GOT3 (cell line): ENCODE data around the gene CTDSPL2.
A peak's percentile ranks its signal among the peaks of the same experiment; 100 is the strongest.
"Not testable (repeated sequence)": the region's sequence is repeated elsewhere in the genome, so short reads cannot be mapped to it uniquely, and the experiment has no call there.

Experiments
- DNase-seq: peaks from one replicate; lab custom pipeline; 2025; ENCODE audit warnings: mixed read lengths; lab: John Stamatoyannopoulos, UW

CTDSPL2 gene

DNA sequence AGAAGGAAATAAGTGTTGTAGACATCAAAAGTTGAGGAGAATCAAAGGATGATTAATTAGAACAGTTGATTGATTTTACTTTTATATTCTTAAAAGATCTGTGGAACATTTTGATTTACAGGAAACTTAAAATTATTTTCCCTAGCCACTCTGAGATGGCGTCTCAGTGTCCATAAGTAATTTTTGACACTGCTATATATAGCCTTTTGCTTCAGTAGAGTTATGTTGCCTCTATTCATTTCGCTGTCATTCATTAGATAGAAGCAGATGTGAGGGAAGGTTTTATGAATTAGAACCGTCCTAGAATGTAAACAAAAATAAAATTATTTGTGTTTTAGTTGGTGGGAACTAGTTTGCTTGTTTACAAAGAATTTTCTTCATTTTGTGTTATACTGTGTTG lies 58.5 kb downstream of the CTDSPL2 start:
- no peak for DNase-seq

DNA sequence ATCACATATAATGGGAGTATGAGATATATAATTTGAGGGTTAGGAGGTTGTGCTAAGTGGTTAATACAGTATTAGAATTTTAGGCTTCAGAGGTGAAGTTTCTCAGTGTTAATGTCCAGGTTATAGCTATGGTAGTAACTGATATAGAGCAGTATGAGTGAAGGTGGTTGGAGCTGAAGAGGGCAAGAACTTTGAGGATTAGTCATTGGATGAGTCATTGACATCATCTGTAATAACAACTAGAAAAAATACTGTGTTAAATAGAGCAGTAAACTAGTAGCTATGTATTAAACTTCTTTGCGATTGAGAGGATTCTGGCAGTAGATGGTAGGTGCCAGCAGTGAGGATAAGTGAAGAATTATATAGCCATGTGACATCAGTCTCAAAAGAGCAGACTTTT lies 62.0 kb downstream of the CTDSPL2 start:
- no peak for DNase-seq

DNA sequence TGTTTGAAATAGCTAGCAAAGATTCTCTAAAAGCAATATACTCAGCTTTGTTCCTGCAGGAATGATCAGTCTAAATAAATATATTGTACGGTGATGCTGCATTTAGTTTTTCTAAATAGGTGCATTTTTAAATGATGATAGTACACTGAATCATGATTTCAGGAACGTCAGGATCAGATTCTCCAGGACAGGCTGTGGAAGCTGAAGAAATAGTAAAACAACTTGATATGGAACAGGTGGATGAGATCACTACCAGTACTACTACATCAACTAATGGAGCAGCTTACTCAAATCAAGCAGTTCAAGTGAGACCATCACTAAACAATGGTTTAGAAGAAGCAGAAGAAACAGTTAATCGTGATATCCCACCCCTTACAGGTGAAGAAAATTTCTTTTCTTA lies 63.2 kb downstream of the CTDSPL2 start:
- no peak for DNase-seq

DNA sequence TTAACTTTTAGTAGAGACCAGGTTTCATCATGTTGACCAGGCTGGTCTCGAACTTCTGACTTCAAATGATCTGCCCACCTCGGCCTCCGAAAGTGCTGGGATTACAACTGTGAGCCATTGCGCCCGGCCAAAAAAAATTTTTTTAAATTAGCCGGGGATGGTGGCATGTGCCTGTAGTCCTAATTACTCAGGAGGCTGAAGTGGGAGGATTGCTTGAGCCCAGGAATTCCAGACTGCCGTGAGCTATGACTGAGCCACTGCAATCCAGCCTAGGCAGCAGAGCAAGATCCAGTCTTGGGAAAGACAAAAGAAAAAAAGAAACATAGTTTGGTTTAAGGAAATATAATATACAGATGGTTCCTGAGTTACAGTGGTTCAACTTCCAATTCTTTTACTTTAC lies 64.6 kb downstream of the CTDSPL2 start:
- no peak for DNase-seq

DNA sequence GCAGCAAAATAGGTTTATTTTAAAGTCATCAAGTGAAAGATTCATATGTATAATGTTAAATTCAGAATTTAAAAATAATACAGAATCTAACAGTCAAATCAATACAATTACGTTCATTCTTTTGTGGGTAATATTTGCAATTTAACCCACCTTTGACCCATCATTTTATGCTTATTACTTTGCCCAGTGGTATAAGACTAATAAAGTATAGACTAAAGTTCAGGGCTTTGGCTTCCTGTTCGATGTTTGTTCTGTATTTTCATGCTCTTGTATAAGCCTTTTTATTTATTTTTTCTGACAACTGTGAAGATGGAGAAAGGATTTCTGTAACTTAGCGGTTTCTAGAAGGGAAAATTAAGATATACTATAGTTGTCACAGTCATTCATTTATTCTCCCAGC lies 65.2 kb downstream of the CTDSPL2 start:
- DNase-seq = no peak

DNA sequence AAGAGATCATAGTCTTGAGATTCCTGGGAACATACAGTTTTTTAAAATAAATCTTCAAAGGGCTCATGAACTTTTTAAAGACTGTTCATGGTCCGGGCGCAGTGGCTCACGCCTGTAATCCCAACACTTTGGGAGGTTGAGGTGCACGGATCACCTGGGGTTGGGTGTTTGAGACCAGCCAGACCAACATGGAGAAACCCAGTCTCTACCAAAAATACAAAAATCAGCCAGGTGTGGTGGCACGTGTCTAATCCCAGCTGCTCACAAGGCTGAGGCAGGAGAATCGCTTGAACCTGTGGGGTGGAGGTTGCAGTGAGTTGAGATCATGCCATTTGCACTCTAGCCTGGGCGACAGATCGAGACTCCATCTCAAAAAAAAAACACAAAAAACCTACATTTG lies 68.1 kb downstream of the CTDSPL2 start:
- no peak for DNase-seq

DNA sequence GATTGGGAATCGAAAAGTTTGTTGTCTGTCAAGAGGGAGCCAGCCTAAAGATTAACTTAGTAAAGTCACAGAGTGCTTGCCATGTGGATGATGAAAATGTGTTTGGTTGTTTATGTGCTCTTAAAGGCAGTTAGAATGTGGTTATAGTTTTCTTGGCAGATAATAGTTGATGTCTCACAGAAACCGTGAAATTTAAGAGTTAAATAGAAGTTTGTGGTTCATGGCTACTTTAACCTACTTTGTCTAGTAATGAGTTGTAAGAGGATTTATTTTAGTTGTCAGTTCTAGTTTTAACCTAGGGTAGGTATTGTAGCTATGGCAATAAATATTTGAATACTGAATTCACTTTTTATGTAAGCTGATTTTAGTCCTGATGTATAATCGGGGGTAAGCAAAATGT lies 73.1 kb downstream of the CTDSPL2 start:
- DNase-seq = no peak

DNA sequence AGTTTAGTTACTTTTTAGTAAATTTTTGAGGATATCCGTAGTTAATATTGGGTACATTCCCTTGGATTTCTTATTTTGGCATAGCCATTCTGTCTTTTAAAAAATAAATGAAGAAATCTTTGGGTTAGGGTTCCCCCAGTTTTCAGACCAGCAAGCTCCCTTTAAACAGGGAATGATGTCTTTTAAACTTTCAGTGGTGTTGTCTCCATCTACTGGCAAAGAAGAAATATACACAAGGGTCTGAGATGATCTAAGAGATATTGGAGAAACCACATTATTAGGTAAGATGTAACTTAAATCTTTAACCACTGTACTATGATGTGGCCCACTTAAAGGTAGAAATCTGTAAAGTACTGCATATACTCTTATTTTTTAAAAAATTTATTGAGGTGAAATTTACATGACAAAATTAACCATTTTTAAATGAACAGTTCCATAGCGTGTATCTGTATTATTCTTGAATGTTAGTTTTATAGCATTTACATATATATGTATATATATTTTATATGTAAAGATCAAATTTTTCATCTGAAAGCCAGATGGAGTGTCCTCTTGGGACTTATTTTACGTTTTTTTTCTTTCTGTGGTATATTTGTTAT lies 74.4 kb downstream of the CTDSPL2 start:
- DNase-seq = no peak

DNA sequence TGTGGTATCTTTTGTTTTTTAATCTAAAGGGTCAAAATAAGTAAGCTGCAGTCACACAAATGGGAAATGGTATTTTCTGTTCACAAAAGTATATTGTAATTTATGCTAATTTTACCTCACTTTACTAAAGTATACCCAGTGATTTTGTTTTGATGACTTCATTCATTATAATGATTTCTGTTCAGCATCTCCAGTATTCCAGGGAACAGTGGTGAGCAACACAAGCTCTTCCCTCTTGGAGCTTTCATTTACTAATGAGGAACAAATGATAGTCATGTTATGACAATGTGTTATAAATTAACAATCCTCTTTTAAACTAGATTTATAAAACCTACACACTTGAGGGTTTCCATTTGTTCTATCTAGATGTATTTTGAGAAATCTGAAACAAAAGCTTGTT lies 89.0 kb downstream of the CTDSPL2 start:
- DNase-seq = no peak

DNA sequence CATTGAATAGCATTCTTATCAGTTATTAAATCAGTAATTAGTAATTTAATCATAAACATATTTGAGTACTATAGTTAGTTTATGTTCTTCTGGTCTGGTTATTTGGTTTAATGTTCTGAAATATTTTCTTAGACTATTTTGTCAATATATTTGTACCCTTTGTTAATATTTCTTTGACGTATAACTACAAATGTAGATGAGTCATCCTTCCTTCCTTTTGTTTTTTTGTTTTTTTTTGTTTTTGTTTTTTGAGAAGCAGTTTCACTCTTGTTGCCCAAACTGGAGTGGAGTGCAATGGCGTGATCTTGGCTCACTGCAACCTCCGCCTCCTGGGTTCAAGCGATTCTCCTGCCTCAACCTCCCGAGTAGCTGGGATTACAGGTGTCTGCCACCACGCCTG lies 92.1 kb downstream of the CTDSPL2 start:
- no peak for DNase-seq

DNA sequence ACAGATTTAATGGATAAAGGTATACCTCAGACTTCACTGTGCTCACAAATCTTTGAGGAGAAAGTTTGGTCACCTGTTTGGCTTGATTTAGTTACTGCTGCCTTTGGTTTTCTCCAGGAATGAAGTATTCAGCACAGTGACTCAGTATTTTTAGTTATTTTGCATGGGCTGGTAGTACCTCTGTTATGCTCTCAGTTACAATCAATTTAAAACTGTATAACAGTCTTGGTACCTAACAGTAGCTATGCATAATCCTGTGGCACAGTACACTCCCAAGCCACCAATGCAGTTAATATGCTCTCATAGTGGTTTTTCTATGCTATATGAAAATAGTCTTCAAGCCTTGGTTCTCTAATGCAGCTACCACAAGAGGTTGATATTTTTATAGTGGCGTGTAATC lies 97.6 kb downstream of the CTDSPL2 start:
- no peak for DNase-seq

DNA sequence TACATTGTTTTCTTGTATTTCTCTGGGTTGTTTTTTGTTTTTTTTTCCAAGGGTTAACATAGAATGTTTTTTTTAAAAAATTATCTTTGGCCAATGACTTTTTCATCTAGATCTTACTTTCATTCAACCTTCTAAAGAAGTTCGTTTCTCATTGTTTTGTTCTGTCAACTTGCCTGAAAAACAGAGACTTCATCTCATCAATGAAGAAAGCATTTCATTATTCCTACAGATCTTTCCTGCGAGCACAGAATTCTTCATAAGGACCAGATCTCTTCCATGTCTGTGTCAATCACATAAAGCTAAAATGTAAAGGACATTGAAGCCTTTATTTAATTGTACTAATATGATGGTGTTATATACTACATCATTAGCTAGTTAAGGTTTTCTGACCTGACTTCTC lies 99.8 kb downstream of the CTDSPL2 start:
- DNase-seq = no peak

DNA sequence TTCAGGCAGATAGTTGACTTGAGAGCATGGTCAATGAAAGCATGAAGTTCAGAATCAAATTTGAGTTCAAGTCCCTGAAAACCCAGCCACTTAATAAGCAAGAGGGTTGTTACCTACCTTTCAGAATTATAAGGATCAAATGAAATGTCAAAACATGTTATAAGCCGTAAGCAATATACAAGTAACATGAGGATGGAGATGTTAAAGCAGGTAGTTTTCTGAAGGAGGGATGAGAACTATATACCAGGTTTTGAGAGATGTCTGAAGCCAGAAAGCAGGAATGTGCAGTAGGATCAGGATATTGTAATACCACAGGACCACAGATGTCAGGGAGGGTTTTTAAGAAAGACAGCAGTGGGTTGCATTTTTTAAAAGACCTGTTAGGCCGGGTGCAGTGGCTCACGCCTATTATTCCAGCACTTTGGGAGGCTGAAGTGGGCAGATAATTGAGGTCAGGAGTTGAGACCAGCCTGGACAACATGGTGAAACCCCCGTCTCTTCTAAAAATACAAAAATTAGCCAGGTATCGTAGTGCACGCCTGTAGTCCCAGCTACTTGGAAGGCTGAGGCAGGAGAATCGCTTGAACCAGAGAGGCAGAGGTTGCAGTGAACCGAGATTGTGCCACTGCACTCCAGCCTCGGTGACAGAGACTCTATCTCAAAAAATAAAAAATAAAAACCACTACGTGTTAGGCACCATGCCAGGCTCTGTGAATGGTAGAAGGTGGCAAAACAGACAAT lies 102.6 kb downstream of the CTDSPL2 start:
- DNase-seq = no peak

DNA sequence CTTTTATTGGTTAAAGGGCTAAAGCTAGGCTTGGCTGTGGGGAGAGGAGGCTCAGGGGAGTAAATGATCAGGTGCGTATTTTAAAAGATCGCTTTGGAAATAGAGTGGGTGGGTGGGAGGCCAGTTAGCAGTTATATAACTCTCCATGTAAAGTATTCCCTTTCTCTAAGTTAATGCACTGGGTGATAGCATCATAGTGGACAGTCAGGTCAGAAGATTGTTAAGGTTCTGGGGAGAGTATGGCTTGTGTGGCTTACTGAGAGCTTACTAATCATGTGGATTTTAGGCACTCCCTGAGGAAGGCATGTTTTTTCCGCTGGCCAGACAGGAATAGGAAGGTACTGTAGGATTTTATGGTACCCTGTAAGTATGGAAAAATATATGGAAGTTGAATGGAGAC lies 103.2 kb downstream of the CTDSPL2 start:
- no peak for DNase-seq

DNA sequence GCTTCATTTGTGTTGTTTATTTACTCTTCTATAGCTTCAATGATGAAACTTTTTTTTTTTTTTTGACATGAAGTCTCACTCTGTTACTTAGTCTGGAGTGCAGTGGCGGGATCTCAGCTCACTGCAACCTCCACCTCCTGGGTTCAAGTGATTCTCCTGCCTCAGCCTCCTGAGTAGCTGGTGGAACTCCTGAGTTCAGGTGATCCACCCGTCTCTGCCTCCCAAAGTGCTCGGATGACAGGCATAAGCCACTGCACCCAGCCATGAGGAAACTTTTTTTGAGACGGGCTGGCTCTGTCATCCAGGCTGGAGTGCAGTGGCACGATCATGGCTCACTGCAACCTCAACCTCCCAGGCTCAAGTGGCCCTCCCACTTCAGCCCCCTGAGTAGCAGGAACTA lies 104.8 kb downstream of the CTDSPL2 start:
- DNase-seq = not testable (repeated sequence)

DNA sequence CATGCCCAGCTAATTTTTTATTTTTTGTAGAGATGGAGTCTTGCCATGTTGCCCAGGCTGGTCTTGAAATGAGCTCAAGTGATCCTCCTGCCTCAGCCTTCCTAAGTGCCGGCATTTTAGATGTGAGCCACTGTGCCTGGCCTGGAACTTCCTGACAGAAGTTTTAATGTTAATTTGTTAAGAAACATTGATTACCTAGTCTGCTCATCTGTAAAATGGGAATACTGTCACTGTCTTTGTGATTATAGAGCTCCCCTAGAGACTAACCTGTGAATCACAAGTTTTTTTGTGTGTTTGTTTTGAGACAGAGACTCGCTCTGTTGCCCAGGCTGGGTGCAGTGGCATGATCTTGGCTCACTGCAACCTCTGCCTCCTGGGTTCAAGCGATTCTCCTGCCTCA lies 105.3 kb downstream of the CTDSPL2 start:
- DNase-seq = no peak

DNA sequence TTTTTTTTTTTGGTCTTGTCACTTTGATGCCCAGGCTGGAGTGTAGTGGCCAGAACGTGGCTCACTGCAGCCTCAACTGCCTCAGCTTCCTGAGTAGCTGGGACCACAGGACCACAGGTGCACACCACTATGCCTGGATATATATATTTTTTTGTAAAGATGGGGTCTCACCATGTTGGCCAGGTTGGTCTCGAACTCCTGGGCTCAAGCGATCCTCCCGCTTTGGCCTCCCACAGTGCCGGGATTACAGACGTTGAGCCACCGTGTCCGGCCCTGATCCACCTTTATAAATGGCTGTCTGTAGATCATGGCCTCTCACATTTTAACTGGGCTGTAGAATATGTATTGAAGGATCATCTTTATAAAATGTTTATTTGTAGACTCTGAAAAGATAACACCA lies 107.7 kb downstream of the CTDSPL2 start:
- DNase-seq = no peak

DNA sequence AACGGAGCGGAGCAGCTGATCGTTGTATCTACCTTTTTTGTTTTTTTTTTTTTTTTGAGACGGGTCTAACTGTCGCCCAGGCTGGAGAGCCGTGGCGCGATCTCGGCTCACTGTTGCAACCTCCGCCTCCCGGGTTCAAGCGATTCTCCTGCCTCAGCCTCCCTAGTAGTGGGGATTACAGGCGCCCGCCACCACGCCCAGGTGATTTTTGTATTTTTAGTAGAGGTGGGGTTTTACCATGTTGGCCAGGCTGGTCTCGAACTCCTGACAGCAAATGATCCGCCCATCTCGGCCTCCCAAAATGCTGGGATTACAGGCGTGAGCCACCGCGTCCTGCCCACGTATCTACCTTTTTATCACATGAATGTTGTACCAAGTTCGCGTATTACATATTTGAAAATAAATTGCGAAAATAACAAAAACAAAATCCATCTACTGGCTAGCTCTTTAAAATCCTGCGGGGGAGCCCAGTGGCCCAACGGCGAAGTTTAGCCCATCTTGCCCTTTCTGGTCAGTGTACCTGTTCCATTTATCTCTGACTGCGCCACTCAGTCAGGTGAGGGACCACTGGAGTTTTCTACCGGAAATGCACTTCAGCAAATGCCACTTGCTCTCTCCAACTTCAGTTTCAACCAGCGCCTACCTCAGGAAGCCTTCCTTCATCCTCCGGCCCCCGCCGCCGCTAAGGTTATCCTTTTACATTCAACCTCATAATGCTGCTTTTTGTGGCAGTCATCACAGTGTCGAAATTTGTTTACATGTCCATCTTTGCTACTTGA lies 108.3 kb downstream of the CTDSPL2 start:
- no peak for DNase-seq

DNA sequence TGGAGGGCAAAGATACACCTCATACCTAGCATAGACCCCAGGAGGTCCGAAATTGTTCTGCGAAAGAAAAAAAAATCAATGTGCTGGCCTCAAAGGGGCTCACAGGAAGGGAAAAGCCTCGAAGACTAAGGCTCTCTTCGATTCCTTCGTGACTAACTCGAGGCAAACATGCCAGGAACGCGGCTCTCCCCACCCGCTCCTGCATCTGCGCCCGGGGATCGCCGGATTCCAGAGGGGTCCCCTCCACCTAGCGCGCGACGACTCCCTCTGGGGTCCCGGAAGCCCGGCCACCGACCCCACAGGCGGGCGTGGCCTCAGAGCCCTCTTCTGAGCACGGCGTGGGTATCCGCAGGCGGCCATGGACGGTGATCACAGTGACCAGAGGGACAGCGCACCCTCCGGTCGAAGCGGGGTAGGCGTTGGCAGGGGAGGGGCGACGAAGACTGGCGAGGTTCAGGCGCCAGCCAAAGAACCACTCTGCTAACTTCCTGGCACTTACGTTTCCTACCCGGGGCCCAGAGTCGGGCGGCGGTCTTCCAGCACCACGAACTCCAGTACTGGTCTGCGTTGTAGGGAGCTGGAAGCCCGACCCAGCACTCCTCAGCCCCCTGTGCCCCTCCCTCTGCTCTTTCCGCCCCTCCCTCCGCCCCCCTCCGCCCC lies 109.0 kb downstream of the CTDSPL2 start:
- peak; percentile 86 for DNase-seq

DNA sequence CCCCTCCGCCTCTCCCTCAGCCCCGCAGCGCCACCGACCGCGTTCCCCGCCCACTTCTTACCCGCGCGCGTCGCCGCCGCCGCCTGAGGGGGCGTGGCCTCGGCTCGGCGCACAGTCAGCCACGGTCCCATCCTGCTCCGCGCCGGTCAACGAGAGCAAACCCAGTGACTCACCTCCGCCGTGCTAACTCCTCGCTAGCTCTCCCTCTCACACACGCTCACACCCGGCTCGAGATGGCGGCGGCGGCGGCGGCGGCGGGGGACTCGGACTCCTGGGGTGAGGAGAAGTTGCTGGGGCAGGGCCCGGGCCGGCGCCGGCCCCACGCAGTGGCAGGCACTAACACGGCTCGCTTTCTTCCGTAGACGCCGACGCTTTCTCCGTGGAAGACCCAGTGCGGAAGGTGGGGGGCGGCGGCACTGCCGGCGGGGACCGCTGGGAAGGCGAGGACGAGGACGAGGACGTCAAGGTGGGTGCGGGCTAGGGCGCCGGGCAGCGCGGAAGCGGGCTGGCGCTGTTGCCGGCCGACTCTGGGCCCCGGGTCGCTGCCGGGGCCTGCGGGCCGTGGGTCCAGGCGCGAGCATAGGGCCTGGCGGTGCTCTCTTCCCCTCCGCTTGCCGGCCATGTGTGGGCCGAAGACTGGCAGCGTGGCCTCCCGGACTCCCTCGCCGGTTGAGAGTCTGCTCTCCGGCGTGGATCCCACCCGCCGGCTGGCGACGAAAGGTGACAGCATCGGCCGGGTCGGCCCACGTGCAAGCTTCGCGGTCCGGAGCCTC lies 109.7 kb downstream of the CTDSPL2 start, which contains the start of gene EIF3J:
TSS of gene EIF3J (plus strand) at position 186 of the 773 bp plus-strand sequence. CDS start at position 234, 48 bp downstream.
- DNase-seq = no peak

DNA sequence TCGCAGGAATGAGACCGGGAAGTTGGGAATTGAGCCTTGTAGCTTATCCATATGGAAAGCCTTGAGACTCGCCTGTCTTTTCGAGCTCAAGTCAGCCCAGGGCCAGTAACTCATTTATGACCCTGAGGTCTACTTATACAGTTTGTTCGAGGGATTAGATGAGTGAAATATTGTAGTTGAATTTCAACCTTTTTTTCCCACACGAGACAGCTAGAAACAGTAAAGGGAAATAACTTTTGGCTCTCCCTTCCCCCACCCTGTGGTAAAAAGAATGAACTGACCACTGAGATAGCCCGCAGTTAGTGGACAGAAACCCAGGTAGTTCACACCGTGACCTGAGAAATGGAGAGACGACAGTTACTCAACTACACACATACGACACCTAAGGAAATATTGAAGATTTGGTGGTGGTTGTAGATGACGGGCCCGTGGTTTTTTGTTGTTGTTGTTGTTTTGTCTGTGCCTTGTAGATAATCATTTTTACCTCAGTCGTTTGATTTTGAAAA lies 110.4 kb downstream of the CTDSPL2 start:
- DNase-seq = no peak
